ENCODE results near the gene NOXO1.

Gene NOXO1

DNA sequence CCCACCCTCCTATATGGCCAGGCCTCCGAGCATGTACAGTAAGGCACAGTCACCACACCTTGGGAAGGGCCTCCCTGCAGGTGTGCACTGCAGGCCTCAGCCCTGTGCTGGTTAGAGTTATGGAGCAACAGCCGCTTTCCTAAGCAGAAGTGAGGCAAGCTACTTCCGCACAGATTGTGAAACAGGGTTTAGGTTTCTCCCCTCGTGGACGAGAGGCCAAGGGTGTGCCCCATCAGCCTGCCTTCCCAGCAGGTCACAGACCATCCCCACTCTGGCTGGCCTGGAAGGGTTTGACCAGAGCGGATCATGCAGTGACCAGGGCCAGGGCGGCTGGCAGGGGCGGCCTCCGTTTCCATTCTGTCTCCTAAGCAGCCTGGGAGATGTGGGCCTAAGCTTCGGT is 43.0 kb downstream of the NOXO1 start:
- no peak for DNase-seq

DNA sequence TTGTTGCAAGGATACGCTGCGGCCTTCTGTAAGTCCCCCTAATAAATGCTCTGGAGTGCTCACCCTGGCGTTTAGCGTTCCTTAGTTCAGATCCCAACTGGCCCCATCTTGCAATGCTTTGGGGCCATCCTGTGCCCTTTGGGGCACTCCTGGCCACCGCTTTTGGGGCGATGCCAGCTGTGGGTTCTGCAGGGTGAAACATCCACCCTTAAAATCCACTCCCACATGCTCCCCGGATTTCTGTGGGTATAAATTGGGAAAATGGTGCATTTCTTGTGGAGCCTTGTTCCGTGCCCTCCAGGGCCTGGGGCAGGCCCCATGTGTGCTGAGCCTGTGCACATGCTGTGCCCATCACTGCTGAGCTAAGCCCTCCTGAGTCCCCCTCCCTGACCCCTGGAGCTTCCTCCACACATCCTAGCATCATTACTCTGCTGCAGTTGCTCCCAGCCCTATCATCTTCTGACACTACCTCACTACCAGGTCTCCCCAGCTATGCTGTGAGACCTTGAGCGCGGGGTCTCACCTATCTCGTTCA is 44.3 kb downstream of the NOXO1 start:
- DNase-seq: no peak

DNA sequence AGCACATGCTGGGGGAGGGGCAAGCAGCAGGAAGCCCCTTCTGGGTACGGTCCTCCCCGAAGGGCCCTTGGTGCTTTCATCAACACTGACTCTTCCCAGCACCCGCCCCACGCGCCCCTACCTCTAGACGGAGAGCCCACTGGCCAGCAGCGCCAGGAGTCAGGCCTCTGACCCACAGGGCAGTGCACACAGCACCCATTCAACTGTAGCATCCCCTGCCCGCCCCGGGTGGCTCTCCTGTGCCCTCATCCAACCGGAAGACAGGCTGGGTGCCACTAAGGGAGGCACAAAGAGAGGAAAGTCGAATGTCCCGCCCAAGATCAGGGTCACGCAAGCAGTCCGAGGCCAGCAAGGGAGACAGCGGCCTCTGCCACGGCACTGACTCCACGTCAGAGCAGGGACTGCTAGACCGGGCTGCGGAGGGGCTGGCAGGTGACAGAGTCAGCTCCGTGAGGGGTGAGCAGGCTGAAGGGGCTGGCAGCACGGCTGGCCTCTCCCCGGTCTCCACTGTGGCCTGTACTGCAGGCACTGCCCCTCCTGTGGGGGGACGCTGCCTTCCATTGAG is 48.1 kb downstream of the NOXO1 start:
- DNase-seq: no peak

- DNase-seq: no peak
Measured at GRCh38 chr16:1932050-1933028, 48.9 kb downstream of the NOXO1 start.

- no peak for DNase-seq
Measured at GRCh38 chr16:1930338-1930720, 50.9 kb downstream of the NOXO1 start.

- DNase-seq: peak; percentile 32
Measured at GRCh38 chr16:1929578-1930337, 51.5 kb downstream of the NOXO1 start.

GRCh38 chr16:1929105-1929504 is 52.2 kb downstream of the NOXO1 start:
- DNase-seq: no peak

All from NCI-H1048 (cell line).